ENCODE measurements around the gene C1QTNF5. TPM values are rescaled to one million over a fixed set of nuclear protein-coding genes. Genes with fewer than 3 reads are reported as not detected.

Gene C1QTNF5
- total RNA-seq, 1 experiment from 2014 or later = not detected

- H3K4me1 Mint-ChIP-seq (ENCODE audit: insufficient read depth, unreplicated experiment) = peaks cover 18% of the 10 kb centered on the region
- H3K9me3 Mint-ChIP-seq (ENCODE audit: unreplicated experiment) = no peaks in the 10 kb centered on the region
- intact Hi-C loops (cut with micrococcal nuclease) = no loop called here
- no TSS peak for BruUV-seq (replicated peaks)
- no peak overlapping the region for H3K4me3 Mint-ChIP-seq (ENCODE audit: unreplicated experiment)
- ChIA-PET POLR2A (interaction anchor here (0.6 to 2.6 kb wide), 2 partner anchors 13 to 17 kb away, joined by 4 to 17 read pairs; no protein-coding TSS in a partner anchor), CTCF (interaction anchor here (0.7 to 19.9 kb wide), 5 partner anchors 18 to 97 kb away, joined by 3 to 415 read pairs (median 5); partner anchors contain the start of gene C1QTNF5)
- H3K27me3 Mint-ChIP-seq (ENCODE audit: insufficient read depth, unreplicated experiment) = no peaks in the 10 kb centered on the region
- TF ChIP-seq, protein P1, sequence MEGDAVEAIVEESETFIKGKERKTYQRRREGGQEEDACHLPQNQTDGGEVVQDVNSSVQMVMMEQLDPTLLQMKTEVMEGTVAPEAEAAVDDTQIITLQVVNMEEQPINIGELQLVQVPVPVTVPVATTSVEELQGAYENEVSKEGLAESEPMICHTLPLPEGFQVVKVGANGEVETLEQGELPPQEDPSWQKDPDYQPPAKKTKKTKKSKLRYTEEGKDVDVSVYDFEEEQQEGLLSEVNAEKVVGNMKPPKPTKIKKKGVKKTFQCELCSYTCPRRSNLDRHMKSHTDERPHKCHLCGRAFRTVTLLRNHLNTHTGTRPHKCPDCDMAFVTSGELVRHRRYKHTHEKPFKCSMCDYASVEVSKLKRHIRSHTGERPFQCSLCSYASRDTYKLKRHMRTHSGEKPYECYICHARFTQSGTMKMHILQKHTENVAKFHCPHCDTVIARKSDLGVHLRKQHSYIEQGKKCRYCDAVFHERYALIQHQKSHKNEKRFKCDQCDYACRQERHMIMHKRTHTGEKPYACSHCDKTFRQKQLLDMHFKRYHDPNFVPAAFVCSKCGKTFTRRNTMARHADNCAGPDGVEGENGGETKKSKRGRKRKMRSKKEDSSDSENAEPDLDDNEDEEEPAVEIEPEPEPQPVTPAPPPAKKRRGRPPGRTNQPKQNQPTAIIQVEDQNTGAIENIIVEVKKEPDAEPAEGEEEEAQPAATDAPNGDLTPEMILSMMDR (IDR thresholded peaks at IDR 0.05; ENCODE audit: unreplicated experiment) = no peak
- no peak overlapping the region for H3K27ac Mint-ChIP-seq (ENCODE audit: low read depth, unreplicated experiment)
- DNase-seq (ENCODE audit: unreplicated experiment) = no peak
- H3K36me3 Mint-ChIP-seq (ENCODE audit: insufficient read depth, unreplicated experiment) = peaks cover under 1% of the 10 kb centered on the region
Observed at GRCh38 chr11:119377961-119378667, 37.4 kb upstream of the C1QTNF5 start.

GRCh38 chr11:119377112-119377901 is 36.6 kb upstream of the C1QTNF5 start:
- Mint-ChIP-seq H3K36me3 (ENCODE audit: insufficient read depth, unreplicated experiment) (peaks cover 4% of the 10 kb centered on the region), H3K9me3 (ENCODE audit: unreplicated experiment) (no peaks in the 10 kb centered on the region), H3K4me3 (ENCODE audit: unreplicated experiment) (no peak overlapping the region), H3K27ac (ENCODE audit: low read depth, unreplicated experiment) (no peak overlapping the region), H3K27me3 (ENCODE audit: insufficient read depth, unreplicated experiment) (no peaks in the 10 kb centered on the region), H3K4me1 (ENCODE audit: insufficient read depth, unreplicated experiment) (peaks cover 18% of the 10 kb centered on the region)
- ChIA-PET CTCF (interaction anchor here (0.7 to 19.9 kb wide), 9 partner anchors 10 to 103 kb away, joined by 3 to 415 read pairs (median 7); partner anchors contain the start of gene C1QTNF5), POLR2A (interaction anchor here (0.7 to 10.6 kb wide), 7 partner anchors 16 to 283 kb away, joined by 3 to 85 read pairs (median 4); partner anchors contain the start of gene CBL)
- no TSS peak for BruUV-seq (replicated peaks)
- TF ChIP-seq, protein P1 (IDR thresholded peaks at IDR 0.05; ENCODE audit: unreplicated experiment) = no peak
- no peak for DNase-seq (ENCODE audit: unreplicated experiment)
- intact Hi-C loops (cut with micrococcal nuclease) = no loop called here

DNA sequence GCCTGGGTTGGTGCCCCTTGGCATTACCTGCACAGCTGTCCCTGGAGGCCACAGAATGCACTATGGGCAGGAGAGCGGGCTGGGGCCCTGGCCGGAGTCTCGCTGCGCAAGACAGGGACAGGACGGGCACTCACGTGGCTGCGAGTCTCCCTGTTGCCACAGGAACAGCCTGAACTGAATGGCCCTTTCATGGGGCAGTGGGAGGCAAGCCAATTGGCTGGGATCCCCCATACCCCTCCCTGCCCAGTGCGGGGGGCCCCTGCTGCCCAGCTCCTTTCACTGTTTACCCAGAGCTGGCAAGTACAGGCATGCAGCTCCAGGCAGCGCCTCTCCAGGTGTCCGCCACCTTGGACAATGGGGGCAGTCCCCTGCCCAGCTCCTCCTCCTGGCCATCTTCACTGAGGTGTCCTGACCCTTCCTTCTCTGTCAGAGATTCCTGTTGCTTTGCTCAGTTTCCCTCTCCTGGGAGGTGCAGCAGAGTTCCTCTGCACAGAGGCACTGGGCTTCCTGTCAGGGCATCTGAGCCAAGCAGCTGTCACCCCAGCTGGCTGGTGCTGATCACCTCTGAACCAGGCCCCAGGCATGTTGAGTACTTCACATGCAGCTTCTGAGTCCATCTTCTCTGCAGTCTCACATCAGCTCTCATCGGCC is 35.6 kb upstream of the C1QTNF5 start:
- Mint-ChIP-seq H3K4me3 (ENCODE audit: unreplicated experiment) (peak overlapping the region; percentile 18), H3K27ac (ENCODE audit: low read depth, unreplicated experiment) (peak overlapping the region; percentile 57), H3K36me3 (ENCODE audit: insufficient read depth, unreplicated experiment) (peaks cover 4% of the 10 kb centered on the region), H3K27me3 (ENCODE audit: insufficient read depth, unreplicated experiment) (no peaks in the 10 kb centered on the region), H3K4me1 (ENCODE audit: insufficient read depth, unreplicated experiment) (peaks cover 28% of the 10 kb centered on the region), H3K9me3 (ENCODE audit: unreplicated experiment) (no peaks in the 10 kb centered on the region)
- CTCF ChIA-PET = interaction anchor here (0.6 to 19.9 kb wide), 16 partner anchors 9 to 1493 kb away, joined by 3 to 415 read pairs (median 4); partner anchors contain the start of genes C1QTNF5 and CBL
- TF ChIP-seq, protein P1 (IDR thresholded peaks at IDR 0.05; ENCODE audit: unreplicated experiment) = no peak
- intact Hi-C loops (cut with micrococcal nuclease) = no loop called here
- POLR2A ChIA-PET = interaction anchor here (0.7 to 10.6 kb wide), 9 partner anchors 15 to 275 kb away, joined by 3 to 85 read pairs (median 4); partner anchors contain the start of genes CBL, DPAGT1 and RNF26
- BruUV-seq (replicated peaks) = no TSS peak
- peak; percentile 73 for DNase-seq (ENCODE audit: unreplicated experiment)

Measured in MCF 10A (cell line).